HEK293 (cell line): ENCODE data around the gene CPA2.

Source experiments
- CTCF ChIA-PET: fragments of 350-600 bp; formaldehyde crosslinking; extraction: SDS; loops from one replicate; lab custom pipeline; 2021; ENCODE audit warnings: antibody characterized with exemption; lab: Yijun Ruan, JAX
- POLR2A ChIA-PET: fragments of 300-600 bp; formaldehyde crosslinking; extraction: SDS; loops from one replicate; lab custom pipeline; 2020; ENCODE audit warnings: antibody characterized with exemption, inconsistent platforms; lab: Yijun Ruan, JAX
- H3K27ac ChIP-seq: fragments of 200-500 bp; sonication (Bioruptor generic); 2 replicates; pipeline ENCODE4 v1.5.1; 2014; ENCODE audit warnings: low read depth, low read length, control low read depth, inconsistent platforms; ENCODE audit errors: extremely low read depth
- H3K36me3 ChIP-seq, 2 experiments: fragments of 200-500 bp in 1 of 2; sonication (Bioruptor generic) in 1 of 2; 1 replicate in 1 of 2; 2 replicates in 1 of 2; pipeline ENCODE4 v1.5.1; 2014 to 2017; ENCODE audit warnings: inconsistent platforms in 2 of 2, low read length in 2 of 2; ENCODE audit not compliant: control insufficient read depth in 2 of 2, insufficient read depth in 1 of 2
- H3K4me1 ChIP-seq: fragments of 200-500 bp; sonication (Bioruptor generic); 2 replicates; pipeline ENCODE4 v1.5.1; 2014; ENCODE audit warnings: mild to moderate bottlenecking, low read length, inconsistent platforms; ENCODE audit not compliant: control insufficient read depth, insufficient read depth
- H3K4me3 ChIP-seq: 2 replicates; pipeline ENCODE4 v1.5.1; 2011; ENCODE audit warnings: low read depth, mild to moderate bottlenecking, control low read depth, low read length, moderate library complexity
- H3K9me3 ChIP-seq: fragments of 200-500 bp; sonication (Bioruptor generic); 2 replicates; pipeline ENCODE4 v1.5.1; 2014; ENCODE audit warnings: low read depth, low read length, inconsistent platforms; ENCODE audit not compliant: control insufficient read depth, insufficient read depth
- INSM2 ChIP-seq: fragments of 450-650 bp; formaldehyde crosslinking; IDR thresholded peaks from 2 replicates; pipeline ENCODE4 v1.5.1; 2016; ENCODE audit warnings: missing biosample characterization, missing genetic modification characterization
- MYNN ChIP-seq: fragments of 450-650 bp; formaldehyde crosslinking; IDR thresholded peaks from 2 replicates; pipeline ENCODE4 v1.5.1; 2016; ENCODE audit warnings: missing biosample characterization, missing genetic modification characterization, borderline replicate concordance
- PATZ1 ChIP-seq: fragments of 450-650 bp; formaldehyde crosslinking; IDR thresholded peaks from 2 replicates; pipeline ENCODE4 v1.5.1; 2016; ENCODE audit warnings: missing biosample characterization, missing genetic modification characterization
- PBX3 ChIP-seq: sonication (generic); formaldehyde crosslinking; IDR thresholded peaks from 2 replicates; pipeline ENCODE4 v1.8.1; 2022; ENCODE audit warnings: mild to moderate bottlenecking, moderate library complexity, missing genetic modification reagents
- RBAK ChIP-seq: fragments of 450-650 bp; formaldehyde crosslinking; IDR thresholded peaks from 2 replicates; pipeline ENCODE4 v1.5.1; 2016; ENCODE audit warnings: missing biosample characterization, missing genetic modification characterization
- TCF7L2 ChIP-seq: IDR thresholded peaks from 2 replicates; pipeline ENCODE4 v1.6.1; 2011; ENCODE audit warnings: low read depth, mild to moderate bottlenecking, inconsistent platforms, low read length, moderate library complexity, borderline replicate concordance
- YY2 ChIP-seq: fragments of 450-650 bp; formaldehyde crosslinking; IDR thresholded peaks from 2 replicates; pipeline ENCODE4 v1.5.1; 2016; ENCODE audit warnings: missing biosample characterization, missing genetic modification characterization
- ZBTB20 ChIP-seq: fragments of 450-650 bp; formaldehyde crosslinking; IDR thresholded peaks from 2 replicates; pipeline ENCODE4 v1.5.1; 2016; ENCODE audit warnings: missing biosample characterization, missing genetic modification characterization
- ZEB2 ChIP-seq: fragments of 450-650 bp; formaldehyde crosslinking; IDR thresholded peaks from 2 replicates; pipeline ENCODE4 v1.5.1; 2016; ENCODE audit warnings: missing biosample characterization, missing genetic modification characterization
- ZNF114 ChIP-seq: fragments of 450-650 bp; formaldehyde crosslinking; IDR thresholded peaks from 2 replicates; pipeline ENCODE4 v1.5.0; 2017; ENCODE audit warnings: missing biosample characterization, missing genetic modification characterization
- ZNF121 ChIP-seq: fragments of 450-650 bp; formaldehyde crosslinking; IDR thresholded peaks from 2 replicates; pipeline ENCODE4 v1.5.1; 2016; ENCODE audit warnings: missing biosample characterization, missing genetic modification characterization
- ZNF146 ChIP-seq: fragments of 450-650 bp; formaldehyde crosslinking; IDR thresholded peaks from 2 replicates; pipeline ENCODE4 v1.5.1; 2016; ENCODE audit warnings: missing biosample characterization, missing genetic modification characterization
- ZNF16 ChIP-seq: fragments of 450-650 bp; formaldehyde crosslinking; IDR thresholded peaks from 2 replicates; pipeline ENCODE4 v1.5.1; 2016; ENCODE audit warnings: low read depth, missing biosample characterization, missing genetic modification characterization
- ZNF169 ChIP-seq: fragments of 450-650 bp; formaldehyde crosslinking; IDR thresholded peaks from 2 replicates; pipeline ENCODE4 v1.5.1; 2016; ENCODE audit warnings: missing biosample characterization, missing genetic modification characterization
- ZNF174 ChIP-seq: fragments of 450-650 bp; formaldehyde crosslinking; IDR thresholded peaks from 2 replicates; pipeline ENCODE4 v1.5.0; 2017; ENCODE audit warnings: missing biosample characterization, mild to moderate bottlenecking, missing genetic modification characterization
- ZNF18 ChIP-seq: fragments of 450-650 bp; formaldehyde crosslinking; IDR thresholded peaks from 2 replicates; pipeline ENCODE4 v1.5.1; 2016; ENCODE audit warnings: missing biosample characterization, missing genetic modification characterization
- ZNF354C ChIP-seq: fragments of 450-650 bp; formaldehyde crosslinking; IDR thresholded peaks from 2 replicates; pipeline ENCODE4 v1.5.1; 2016; ENCODE audit warnings: missing biosample characterization, missing genetic modification characterization, low read depth, borderline replicate concordance
- ZNF394 ChIP-seq: fragments of 450-650 bp; formaldehyde crosslinking; IDR thresholded peaks from 2 replicates; pipeline ENCODE4 v1.5.1; 2016; ENCODE audit warnings: missing biosample characterization, missing genetic modification characterization, mild to moderate bottlenecking, moderate library complexity, borderline replicate concordance
- ZNF544 ChIP-seq: fragments of 450-650 bp; formaldehyde crosslinking; IDR thresholded peaks from 2 replicates; pipeline ENCODE4 v1.5.0; 2017; ENCODE audit warnings: missing biosample characterization, missing genetic modification characterization
- ZNF548 ChIP-seq: fragments of 450-650 bp; formaldehyde crosslinking; IDR thresholded peaks from 2 replicates; pipeline ENCODE4 v1.5.1; 2016; ENCODE audit warnings: missing biosample characterization, missing genetic modification characterization
- ZNF610 ChIP-seq: fragments of 450-650 bp; formaldehyde crosslinking; IDR thresholded peaks from 2 replicates; pipeline ENCODE4 v1.5.1; 2016; ENCODE audit warnings: missing biosample characterization, missing genetic modification characterization, borderline replicate concordance
- ZNF654 ChIP-seq: fragments of 450-650 bp; formaldehyde crosslinking; IDR thresholded peaks from 2 replicates; pipeline ENCODE4 v1.5.1; 2016; ENCODE audit warnings: low read depth, missing biosample characterization, missing genetic modification characterization
- ZNF677 ChIP-seq: fragments of 450-650 bp; IDR thresholded peaks from 2 replicates; pipeline ENCODE4 v1.5.0; 2018; ENCODE audit warnings: missing biosample characterization, mild to moderate bottlenecking, missing genetic modification characterization, moderate library complexity
- ZNF777 ChIP-seq: fragments of 450-650 bp; formaldehyde crosslinking; IDR thresholded peaks from 2 replicates; pipeline ENCODE4 v1.5.1; 2017; ENCODE audit warnings: missing biosample characterization, missing genetic modification characterization, borderline replicate concordance
- ZNF791 ChIP-seq: fragments of 450-650 bp; formaldehyde crosslinking; IDR thresholded peaks from 2 replicates; pipeline ENCODE4 v1.5.1; 2016; ENCODE audit warnings: missing biosample characterization, missing genetic modification characterization
- ZNF843 ChIP-seq: fragments of 450-650 bp; formaldehyde crosslinking; IDR thresholded peaks from 2 replicates; pipeline ENCODE4 v1.5.1; 2016; ENCODE audit warnings: missing biosample characterization, missing genetic modification characterization
- TF ChIP-seq, protein P1 (sequence below): fragments of 450-650 bp; formaldehyde crosslinking; IDR thresholded peaks from 2 replicates; pipeline ENCODE4 v1.5.1; 2016; ENCODE audit warnings: missing biosample characterization, missing genetic modification characterization
- TF ChIP-seq, protein P2 (sequence below): fragments of 450-650 bp; formaldehyde crosslinking; IDR thresholded peaks from 2 replicates; pipeline ENCODE4 v1.5.1; 2016; ENCODE audit warnings: missing biosample characterization, missing genetic modification characterization

Gene CPA2

DNA sequence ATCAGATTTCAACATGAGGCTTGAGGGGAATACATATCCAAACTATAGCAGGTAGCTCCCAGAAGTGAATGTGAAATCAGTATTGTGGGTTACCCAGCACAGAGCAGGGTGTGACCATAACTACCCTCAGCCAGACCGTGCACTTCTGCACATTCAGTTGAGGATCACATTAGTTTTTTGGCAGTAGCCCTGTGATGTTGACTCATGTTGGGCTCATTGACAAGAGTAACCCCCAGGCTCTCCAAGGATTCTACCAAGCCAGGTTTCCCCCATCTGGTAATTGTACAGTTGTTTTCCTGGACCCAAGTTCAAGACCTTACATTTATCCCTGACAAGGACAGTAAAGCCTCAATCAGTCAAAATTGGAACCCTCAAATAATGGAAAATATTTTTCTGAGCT lies 14.6 kb downstream of the CPA2 start:
- H3K27ac ChIP-seq = no peak overlapping the region
- no peak overlapping the region for H3K4me3 ChIP-seq
- ChIA-PET CTCF (no interaction called here), POLR2A (no interaction called here)
- no peaks in the 10 kb centered on the region for H3K36me3 ChIP-seq
- H3K4me1 ChIP-seq = no peaks in the 10 kb centered on the region
- no peak for TF ChIP-seq ZNF791
- TF ChIP-seq ZNF610 (tag by site-specific recombination) = no peak
- TF ChIP-seq ZNF544 (tag by site-specific recombination) = no peak
- TF ChIP-seq ZNF114 (tag by site-specific recombination) = no peak
- TF ChIP-seq ZNF843 (tag by site-specific recombination) = no peak
- TF ChIP-seq INSM2 (tag by site-specific recombination) = no peak
- no peak for TF ChIP-seq ZBTB20 (tag by site-specific recombination)
- no peak for TF ChIP-seq ZEB2 (tag by site-specific recombination)
- TF ChIP-seq ZNF169 (tag by site-specific recombination) = no peak
- TF ChIP-seq ZNF777 (tag by site-specific recombination) = no peak
- TF ChIP-seq, protein P1, sequence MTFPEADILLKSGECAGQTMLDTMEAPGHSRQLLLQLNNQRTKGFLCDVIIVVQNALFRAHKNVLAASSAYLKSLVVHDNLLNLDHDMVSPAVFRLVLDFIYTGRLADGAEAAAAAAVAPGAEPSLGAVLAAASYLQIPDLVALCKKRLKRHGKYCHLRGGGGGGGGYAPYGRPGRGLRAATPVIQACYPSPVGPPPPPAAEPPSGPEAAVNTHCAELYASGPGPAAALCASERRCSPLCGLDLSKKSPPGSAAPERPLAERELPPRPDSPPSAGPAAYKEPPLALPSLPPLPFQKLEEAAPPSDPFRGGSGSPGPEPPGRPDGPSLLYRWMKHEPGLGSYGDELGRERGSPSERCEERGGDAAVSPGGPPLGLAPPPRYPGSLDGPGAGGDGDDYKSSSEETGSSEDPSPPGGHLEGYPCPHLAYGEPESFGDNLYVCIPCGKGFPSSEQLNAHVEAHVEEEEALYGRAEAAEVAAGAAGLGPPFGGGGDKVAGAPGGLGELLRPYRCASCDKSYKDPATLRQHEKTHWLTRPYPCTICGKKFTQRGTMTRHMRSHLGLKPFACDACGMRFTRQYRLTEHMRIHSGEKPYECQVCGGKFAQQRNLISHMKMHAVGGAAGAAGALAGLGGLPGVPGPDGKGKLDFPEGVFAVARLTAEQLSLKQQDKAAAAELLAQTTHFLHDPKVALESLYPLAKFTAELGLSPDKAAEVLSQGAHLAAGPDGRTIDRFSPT (tag by site-specific recombination) = no peak
- no peak for TF ChIP-seq ZNF121 (tag by site-specific recombination)
- TF ChIP-seq, all 188 proteins: peak for 0
- no peaks in the 10 kb centered on the region for H3K9me3 ChIP-seq

DNA sequence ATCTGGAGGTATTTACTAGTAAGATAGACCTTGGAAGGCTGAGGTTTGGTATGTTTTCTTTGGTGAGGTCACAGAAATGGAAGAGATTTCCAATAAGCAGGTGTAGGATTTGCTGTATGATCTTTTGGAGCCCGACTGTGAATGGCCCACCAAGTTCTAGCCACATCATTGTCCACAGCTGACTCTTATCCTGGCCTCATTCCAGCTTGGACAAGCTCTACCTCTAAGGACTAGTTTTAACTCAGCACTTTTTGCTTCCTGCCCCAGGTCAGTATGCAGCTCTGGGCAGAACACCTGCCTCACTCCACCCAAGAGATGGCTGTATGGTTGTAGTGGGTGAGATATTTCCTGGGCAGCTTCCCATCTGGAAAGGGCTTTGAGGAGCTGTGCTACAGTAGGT lies 20.2 kb downstream of the CPA2 start:
- Histone ChIP-seq H3K9me3 (no peaks in the 10 kb centered on the region), H3K4me3 (no peak overlapping the region), H3K36me3 (no peaks in the 10 kb centered on the region), H3K27ac (no peak overlapping the region), H3K4me1 (no peaks in the 10 kb centered on the region)
- ChIA-PET CTCF (no interaction called here), POLR2A (no interaction called here)
- TF ChIP-seq PBX3 (CRISPR knock-in tag) (no peak), ZNF174 (tag by site-specific recombination) (no peak), ZNF548 (no peak), ZNF677 (tag by site-specific recombination) (no peak), ZNF394 (tag by site-specific recombination) (no peak), YY2 (tag by site-specific recombination) (no peak), ZNF16 (tag by site-specific recombination) (no peak), MYNN (tag by site-specific recombination) (no peak), ZNF146 (tag by site-specific recombination) (no peak), TCF7L2 (no peak), PATZ1 (no peak), ZNF354C (tag by site-specific recombination) (no peak), RBAK (tag by site-specific recombination) (no peak), ZNF18 (tag by site-specific recombination) (no peak), ZNF654 (tag by site-specific recombination) (no peak)
- TF ChIP-seq, protein P2, sequence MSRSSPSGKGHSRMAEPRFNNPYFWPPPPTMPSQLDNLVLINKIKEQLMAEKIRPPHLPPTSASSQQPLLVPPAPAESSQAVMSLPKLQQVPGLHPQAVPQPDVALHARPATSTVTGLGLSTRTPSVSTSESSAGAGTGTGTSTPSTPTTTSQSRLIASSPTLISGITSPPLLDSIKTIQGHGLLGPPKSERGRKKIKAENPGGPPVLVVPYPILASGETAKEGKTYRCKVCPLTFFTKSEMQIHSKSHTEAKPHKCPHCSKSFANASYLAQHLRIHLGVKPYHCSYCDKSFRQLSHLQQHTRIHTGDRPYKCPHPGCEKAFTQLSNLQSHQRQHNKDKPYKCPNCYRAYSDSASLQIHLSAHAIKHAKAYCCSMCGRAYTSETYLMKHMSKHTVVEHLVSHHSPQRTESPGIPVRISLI (tag by site-specific recombination) = no peak
